ENCODE measurements around the gene FAM221B.

FAM221B gene

DNA sequence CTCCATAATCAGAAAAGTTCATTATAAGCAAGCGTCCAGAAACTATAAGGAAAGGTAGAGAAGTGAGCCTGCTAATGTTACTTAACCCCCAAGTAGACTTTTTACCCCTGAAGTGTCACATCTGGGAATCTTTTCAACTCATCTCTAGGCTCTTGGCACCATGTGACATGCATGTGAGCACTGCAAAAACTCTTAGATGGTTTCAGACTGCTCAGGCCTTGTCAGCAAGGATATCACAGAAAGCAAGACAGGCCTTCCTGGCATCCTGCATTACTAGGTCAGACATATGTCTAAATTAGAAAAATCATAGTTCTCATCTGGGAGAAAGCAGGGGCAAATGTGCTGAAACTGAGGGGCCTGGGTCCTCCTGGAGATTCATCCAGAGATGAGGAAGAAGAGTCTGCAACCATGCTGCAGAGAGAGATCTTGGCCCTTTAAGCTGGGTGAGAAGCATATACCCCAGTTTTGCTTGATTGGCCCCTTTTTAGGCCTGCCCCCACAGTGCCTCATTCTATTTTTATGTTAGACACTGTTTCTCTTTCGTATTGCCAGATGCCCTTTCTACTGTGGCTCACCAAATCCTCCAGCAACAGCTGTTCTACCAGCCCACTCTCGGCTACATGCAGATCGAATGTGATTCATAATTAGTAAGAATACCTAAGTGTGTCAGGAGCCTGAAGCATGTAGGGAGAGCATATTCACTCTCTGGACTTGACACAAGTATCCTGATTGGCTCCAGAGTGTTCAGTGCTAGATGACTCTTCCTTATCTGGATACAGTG lies 19.4 kb upstream of the FAM221B start:
- no peak for DNase-seq (ENCODE audit: low read depth in 2 of 2)

DNA sequence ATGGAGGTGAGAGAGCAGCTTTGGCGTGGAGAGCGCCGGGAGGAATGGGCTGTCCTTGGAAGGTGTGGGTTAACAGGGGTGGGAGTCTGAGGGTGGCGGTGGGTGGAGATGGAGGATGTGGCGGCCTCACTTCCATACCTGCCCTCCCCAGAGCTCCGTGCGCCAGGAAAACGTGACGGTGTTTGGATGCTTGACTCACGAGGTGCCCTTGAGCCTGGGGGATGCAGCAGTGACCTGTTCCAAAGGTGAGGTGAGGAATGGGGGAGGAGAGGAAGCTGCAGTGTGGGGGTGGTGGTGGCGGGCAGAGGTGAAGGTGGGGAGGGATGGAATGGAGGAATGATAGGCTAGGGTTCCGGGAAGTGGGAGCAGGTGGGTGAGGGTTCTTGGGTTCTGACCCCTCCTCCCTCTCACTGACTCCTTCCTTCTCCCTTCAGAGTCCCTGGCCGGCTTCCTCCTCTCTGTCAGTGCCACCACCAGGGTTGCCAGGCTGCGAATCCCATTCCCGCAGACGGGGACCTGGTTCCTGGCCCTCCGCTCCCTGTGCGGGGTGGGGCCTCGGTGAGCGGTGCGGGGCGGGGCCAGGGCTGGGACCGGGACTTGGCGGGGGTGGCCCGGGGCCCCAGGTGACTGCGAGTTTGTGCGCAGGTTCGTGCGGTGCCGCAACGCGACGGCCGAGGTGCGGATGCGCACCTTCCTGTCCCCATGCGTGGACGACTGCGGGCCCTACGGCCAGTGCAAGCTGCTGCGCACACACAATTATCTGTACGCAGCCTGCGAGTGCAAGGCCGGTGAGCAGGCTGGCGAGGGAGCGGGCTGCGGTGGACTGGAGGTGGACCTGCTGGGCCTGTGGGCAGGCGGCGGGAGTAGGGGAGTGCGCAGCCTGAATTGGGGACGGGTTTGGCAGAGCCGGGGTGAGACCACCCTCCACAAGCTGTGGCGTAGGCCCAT lies 17.6 kb upstream of the FAM221B start:
- no peak for DNase-seq (ENCODE audit: low read depth in 2 of 2)

DNA sequence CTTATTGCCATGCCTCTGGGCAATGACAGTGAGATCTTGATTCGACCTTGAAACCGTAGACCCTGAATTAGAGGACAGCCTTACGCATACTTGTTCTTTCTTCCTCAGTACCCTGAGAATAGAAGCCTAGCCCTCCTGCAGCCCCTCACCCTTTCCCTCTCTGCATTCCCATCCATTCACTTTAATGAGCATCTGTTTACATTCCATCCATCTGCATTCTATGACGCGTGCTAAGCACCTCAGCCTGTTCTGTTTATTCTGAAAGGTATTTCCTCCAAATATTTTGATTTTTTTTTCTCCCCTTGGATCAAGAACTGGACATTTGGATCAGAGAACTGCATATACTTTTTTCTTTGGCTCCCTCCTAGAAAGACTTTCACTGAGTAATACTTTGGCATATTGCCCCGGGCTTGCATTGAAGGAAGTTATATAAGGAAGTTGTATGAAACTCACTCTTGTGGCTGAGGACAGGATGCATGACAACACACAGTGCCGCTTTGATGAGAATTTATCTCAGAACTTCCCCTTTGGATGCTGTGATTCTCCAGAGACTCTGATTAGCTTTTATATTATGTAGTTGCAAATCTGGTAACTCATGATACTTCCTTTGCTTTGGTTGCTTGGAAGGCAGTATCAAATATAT lies 16.2 kb upstream of the FAM221B start:
- no peak for DNase-seq (ENCODE audit: low read depth in 2 of 2)

DNA sequence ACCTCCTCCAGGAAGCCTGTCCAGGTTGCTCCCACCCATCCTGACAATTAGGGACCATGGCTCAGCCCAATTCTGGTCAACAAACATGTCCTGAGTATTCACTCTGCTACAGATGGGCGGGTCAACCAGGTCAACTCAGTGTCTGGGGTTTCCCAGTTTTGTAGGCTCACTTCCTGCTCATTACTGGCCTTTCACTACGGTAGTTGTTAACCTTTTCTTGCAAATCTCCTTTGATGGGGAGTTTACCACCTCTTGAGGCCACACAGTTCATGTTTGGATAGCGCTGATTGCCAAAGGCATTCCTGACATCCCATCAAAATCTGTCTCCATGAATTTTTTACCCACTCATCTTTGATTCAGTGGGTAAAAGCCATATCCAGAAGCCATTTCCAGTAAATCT lies 14.3 kb upstream of the FAM221B start:
- DNase-seq (ENCODE audit: low read depth in 2 of 2) = no peak

DNA sequence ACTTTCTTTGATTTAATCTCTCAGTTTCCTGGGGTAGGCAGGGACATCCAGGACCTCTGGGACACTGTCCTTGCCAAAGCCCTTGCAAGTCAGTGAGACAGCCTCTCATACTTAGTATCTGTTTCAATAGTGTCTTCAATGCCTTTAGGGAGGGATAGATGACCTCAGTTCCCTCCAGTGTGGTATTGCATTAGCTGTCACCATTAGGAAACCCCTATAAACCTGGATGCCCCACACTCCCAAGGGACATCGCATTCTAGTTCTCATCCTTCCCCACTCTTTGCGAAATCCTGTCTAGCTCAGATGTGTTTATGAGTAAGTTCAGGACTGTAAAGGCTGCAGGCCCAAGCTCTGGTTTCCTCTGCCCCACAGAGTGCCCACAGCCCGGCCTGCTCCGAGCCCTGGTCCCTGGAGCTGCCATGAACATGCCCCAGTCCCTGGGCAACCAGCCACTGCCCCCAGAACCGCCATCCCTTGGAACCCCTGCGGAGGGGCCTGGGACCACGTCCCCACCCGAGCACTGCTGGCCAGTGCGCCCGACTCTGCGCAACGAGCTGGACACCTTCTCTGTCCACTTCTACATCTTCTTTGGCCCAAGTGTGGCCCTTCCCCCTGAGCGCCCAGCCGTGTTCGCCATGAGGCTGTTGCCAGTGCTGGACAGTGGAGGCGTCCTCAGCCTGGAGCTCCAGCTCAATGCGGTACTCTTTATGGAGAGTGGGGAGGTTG lies 13.7 kb upstream of the FAM221B start:
- DNase-seq (ENCODE audit: low read depth in 2 of 2) = no peak

DNA sequence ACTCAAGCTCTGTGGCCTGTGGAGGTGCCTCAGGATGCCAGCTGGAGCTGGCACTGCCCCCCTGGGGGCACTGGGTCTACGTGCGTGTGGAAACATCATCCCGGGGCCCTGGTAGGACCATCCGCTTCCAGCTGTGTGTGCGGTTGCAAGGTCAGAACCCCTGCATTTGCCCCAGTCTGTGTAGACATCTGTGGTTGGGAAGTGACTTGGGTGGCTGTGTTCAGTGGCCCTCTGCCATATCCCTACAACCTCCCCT lies 13.0 kb upstream of the FAM221B start:
- no peak for DNase-seq (ENCODE audit: low read depth in 2 of 2)

DNA sequence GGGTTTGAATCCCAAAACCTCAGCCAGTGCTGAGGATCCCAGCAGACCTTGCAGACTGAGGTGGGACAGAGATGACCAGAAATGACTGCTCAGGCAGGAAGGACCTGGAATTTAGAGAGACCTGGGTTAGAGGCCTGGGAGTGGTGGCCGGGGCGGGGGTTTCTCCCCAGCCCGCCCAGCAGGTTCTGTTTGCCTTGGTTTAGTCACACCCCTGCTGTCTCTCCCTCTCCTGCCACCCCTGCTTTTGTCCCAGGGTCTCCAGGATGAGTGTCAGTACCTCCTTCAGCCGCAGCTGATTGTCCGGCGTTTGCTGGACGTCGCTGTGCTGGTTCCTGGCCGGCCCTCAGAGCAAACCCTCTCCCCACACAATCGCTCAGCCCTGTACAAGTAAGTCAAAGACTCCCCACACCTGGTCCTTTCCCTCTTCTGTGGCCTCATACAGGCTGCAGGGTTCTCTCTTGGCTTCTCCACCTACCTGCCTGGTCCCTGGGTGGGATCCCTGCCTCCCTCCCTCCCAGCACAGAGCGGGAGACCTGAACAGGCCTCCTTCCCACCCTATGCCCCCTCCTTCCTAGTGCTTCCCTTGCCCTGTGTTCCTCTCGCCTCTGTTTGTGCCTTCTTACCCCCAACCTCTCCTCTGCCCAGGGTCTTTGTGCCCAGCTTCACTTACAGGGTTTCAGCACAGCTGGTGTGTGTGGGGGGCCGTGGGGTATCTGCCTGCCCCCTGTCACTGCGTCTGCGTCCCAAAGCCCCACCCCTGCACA lies 12.5 kb upstream of the FAM221B start:
- DNase-seq (ENCODE audit: low read depth in 2 of 2) = no peak

DNA sequence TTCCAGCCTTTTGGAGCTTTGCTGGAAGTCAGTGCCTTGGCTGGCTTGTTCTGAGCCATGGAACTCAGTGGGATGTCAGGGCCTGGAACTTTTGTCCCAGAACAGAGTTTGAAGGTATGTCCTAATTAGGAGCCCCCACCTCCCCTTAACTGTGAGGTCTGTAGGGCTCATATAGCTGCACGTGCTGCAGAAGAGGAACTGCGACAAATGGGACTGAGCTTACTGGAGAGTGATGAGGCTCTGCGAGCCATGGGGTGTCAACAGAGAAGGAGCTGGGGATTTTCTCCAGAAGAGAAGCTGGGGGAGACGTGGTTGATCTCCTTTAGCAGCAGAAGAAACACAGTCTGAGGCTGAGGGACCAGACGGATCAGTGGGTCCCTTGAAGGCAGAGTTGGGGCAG lies 11.4 kb upstream of the FAM221B start:
- DNase-seq (ENCODE audit: low read depth in 2 of 2) = no peak

DNA sequence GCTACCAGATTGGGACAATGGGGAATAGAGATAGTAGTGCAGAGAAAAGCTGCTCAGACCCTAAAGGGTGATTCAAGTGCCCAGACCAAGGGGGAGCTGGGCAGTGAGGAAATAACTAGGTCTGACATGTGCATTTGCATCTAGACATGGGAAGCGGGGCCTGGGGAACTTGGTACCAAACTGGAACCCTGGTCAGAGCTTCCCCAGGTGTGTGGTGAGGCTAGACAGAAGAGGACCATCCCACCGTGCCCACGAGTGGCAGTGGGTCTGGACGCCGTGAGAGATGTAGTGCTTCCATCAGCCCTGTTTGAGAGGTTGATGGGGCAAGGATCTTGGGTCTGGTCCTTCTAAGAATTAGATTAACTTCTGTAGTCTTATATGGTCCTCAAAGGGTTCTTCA lies 8.1 kb upstream of the FAM221B start:
- DNase-seq (ENCODE audit: low read depth in 2 of 2) = no peak

DNA sequence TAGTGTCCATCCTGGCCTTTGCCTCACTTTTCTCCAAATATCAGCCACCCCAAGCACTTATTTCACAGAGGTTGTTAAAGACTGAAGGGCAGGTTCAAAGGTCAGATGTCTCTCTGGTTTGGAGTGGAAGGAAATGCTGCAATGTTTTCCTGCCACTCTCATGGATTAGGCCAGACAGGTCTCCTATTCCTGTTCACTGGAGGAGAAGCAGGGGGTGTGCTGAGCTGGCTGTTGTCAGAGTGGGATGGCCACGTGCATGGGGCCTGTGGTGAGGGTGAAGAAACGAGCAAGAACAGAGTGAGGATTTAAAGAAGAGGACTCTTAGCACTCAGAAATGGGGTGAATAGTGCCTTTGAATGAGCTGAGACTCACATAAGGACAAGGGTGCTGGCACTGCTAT lies 7.2 kb upstream of the FAM221B start:
- DNase-seq (ENCODE audit: low read depth in 2 of 2) = no peak

DNA sequence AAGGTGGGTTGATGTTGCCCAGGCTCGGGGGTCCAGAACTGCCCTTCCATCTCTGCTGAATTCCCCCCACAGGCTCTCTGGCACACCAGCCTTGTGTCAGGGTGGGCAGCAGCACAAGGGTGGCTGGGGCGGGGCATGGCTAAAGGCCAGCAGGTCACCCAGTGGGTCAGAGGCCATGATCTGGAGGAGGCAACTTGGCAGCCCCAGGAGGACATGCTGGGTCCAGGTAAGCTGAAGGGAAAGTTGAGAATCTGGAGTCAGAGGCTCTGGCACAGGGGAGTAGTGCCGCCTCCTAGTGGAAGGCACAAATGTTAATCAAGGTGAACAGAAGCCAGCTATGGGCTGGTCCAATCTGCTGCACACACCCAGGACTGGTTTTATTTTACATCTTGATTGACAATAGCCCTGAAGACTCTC lies 6.7 kb upstream of the FAM221B start:
- no peak for DNase-seq (ENCODE audit: low read depth in 2 of 2)

DNA sequence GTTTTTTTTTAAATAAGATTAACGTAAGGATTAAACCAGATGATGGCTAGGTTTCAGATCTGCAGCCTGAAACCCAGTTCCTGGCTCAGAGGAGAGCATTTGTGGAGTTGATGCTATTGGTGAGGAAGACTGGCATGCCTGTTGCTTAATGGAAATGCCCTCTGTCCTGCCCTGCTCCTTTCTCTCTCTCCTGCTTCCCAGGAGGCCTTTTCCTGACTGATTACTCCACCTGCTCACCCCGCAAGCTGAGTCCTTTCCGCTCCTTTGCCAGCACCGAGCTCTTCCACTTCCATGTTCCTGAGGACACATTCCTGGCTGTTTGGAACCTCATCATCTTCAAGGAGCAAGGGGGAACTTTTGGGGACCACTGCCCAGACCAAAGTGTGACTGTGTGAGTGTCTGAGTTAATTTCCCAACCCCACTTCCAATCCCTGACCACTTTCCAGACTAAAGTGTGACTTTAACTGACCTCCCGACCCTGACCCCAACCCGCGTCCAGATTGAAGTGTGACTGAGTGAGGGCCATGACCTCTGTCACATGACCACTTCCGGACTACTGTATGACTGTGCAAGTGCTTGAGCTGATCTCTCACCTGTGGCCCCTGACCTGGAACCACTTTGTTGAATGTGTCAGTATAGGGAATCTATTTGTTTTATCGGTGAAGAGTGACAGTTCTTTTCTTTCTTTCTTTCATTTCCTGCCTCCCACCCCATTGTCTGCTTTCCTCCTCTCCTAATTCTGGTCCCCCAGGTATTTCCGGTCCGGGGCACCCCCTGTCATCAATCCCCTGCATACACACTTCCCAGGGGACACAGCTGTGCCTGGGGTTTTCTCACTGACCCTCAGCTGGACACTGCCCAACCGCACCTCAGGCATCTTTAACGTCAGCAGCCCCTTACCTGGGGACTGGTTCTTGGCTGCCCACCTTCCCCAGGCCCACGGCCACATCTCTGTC lies 6.0 kb upstream of the FAM221B start:
- no peak for DNase-seq (ENCODE audit: low read depth in 2 of 2)

DNA sequence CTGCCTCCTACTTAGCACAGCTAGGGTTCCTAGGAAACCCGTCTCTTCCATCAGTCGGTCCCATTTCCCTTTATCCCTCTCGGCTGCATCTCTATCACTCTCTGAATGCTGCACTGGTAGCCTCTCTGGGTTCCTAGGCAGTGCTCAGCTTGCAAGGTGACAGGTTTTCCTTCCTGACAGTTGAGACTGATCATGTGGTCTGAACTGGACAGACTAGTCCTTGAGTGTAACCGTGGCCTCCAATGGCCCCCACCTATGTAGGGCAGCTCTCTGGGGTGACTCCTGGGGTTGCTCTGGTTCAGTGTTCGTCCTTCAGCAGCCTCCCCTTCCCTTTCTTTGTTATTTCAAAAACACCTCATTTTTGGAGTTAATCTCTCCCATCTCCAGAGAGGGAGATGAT lies 4.3 kb upstream of the FAM221B start:
- DNase-seq (ENCODE audit: low read depth in 2 of 2) = no peak

DNA sequence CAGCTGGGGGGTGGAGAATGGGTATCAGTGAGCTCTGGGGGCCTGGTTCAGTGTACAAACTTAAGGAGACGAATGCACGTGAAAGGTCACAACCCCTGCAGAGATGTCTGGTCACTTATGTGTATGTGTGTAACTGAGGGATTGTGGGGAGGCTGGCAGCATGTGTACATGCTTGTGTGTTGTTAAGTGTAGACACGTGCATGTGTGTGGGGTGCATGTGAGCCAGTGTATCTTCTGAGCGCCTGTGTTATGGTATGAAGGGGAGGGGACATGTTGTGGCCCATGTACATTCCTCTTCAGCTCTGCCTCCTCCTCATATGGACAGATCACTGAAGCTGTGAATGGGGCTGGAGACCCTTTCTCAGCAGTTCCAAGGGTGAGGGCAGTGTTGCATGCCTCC lies 2.5 kb upstream of the FAM221B start:
- no peak for DNase-seq (ENCODE audit: low read depth in 2 of 2)

DNA sequence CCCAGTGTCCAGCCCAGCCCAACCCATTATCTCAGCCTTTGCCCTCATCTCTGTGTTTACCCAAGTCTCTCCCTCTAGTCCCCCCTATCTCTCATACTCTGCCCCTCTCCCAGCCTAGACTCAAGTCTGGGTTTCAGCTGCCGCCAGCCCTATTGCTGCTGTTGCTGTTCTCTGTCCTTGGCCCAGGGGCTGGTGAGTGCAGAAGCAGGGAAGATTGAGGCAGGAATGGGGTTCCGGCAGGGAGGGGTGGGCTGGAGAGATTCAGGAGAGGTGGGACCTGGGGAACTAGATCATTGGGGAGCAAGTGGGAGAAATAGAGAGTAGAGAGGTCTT lies 1.2 kb upstream of the FAM221B start:
- no peak for DNase-seq (ENCODE audit: low read depth in 2 of 2)

DNA sequence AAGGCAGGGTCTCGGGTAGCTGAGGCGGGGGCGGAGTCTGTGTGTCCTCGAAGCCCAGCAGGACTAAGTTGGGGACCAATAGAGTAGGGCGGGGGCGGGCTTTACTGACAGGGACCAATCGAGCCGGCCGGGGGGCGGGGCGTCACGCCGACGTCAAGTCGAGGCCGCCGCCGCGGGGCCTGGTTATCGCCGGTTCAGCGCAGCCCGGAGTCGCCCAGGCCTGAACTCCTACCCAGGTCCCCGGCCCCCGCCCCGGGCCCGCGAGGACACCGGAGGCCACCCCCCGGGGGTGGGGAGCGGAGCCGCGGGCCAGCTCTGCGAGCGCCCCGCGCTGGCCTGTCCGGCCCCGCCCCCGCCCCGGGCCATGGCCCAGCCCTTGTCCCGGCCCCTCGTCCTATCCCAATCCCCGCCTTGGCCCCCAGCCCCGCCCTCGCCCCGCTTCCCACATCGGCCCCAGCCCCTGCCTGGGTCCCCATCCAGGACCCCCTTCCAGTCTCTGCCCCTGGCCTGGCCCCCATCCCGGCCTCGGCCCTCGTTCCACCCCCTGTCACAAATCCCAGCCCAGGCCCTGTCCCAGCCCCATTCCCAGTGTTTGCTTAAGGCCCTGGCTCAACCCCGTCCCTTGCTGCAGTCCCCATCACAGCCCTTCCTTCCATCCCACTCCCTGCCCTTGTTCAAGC lies 692 bp upstream of the FAM221B start, which contains the start of gene TMEM8B:
Gene TMEM8B, plus strand, starts transcription at position 145 of the 680 bp plus-strand sequence. Its CDS starts 220 bp downstream, at position 365.
- DNase-seq (ENCODE audit: low read depth in 2 of 2) = peak; percentile 89 to 93

DNA sequence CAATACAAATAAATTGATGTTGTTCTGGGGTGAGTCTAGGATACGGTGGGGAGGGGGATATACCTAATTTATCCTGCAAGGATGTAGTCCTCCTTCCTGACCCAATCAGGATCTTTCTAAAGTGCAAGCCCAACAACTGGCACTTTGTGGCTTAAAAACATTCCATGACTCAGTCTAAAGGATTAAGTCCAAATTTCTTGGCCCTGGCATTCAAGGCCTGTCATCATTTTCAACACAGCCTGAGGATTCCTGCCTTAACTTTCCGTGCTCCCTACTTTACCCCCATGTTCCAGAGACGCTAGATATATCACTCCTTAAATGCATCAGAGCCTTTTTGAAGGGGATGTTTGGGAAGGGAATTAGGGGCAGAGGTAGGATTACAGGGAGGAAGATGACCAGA lies 1.0 kb downstream of the FAM221B start:
- no peak for DNase-seq (ENCODE audit: low read depth in 2 of 2)

DNA sequence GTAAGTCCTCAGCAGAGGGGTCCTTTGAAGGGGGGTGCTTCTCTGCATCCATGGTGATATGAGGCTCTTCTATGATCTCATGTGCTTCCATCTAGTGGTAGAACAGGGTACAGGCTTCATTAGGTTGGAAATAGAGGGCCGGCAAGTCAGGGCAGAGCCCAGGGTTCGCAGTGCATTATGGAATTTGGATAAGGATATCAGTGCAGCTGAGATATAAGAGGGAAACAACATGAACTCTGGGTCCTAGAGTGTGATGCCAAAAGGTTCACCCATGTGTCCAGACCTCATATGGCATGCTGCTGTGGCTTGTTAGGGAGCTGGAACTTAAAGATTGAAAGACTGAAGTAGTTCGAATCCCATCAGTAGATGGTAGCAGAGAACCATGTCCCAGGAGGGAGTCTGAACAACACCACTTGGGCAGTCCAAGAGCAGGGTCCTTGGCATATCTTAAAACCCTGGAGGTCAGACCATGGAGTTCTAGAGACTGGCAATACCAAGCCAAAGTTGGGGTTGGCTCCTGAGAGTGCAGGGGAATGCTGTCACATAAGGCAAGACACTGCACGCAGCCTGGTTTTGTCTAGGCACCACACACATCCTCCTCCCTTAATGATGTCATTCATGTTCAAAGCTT lies 2.3 kb downstream of the FAM221B start:
- no peak for DNase-seq (ENCODE audit: low read depth in 2 of 2)

DNA sequence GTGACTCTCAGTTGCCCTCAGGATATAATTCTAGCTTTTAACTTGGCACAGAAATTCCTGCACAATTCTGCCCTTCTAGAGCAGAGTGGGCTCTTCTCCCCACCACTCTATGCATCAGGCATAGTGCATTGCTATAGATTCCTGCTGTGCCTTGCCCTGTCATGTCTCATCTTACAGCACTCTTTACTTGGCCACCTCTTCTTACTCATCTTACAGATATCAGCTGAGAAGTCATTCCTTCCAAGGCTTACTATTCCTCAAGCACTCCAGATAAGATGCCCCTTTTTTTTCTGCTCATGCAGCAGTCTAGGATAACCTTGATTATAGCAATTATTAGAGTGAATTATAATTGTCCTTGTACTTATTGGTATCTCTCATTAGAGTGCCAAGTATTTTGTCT lies 5.6 kb downstream of the FAM221B start:
- no peak for DNase-seq (ENCODE audit: low read depth in 2 of 2)
